HEK293 (cell line): ENCODE results near the gene PRAF2.

Source experiments
- CTCF ChIA-PET: fragments of 350-600 bp; formaldehyde crosslinking; extraction: SDS; loops from one replicate; lab custom pipeline; 2021; ENCODE audit warnings: antibody characterized with exemption; lab: Yijun Ruan, JAX
- POLR2A ChIA-PET: fragments of 300-600 bp; formaldehyde crosslinking; extraction: SDS; loops from one replicate; lab custom pipeline; 2020; ENCODE audit warnings: antibody characterized with exemption, inconsistent platforms; lab: Yijun Ruan, JAX
- H3K27ac ChIP-seq: fragments of 200-500 bp; sonication (Bioruptor generic); 2 replicates; pipeline ENCODE4 v1.5.1; 2014; ENCODE audit warnings: low read depth, low read length, control low read depth, inconsistent platforms; ENCODE audit errors: extremely low read depth
- H3K36me3 ChIP-seq, 2 experiments: fragments of 200-500 bp in 1 of 2; sonication (Bioruptor generic) in 1 of 2; 1 replicate in 1 of 2; 2 replicates in 1 of 2; pipeline ENCODE4 v1.5.1; 2014 to 2017; ENCODE audit warnings: inconsistent platforms in 2 of 2, low read length in 2 of 2; ENCODE audit not compliant: control insufficient read depth in 2 of 2, insufficient read depth in 1 of 2
- H3K4me1 ChIP-seq: fragments of 200-500 bp; sonication (Bioruptor generic); 2 replicates; pipeline ENCODE4 v1.5.1; 2014; ENCODE audit warnings: mild to moderate bottlenecking, low read length, inconsistent platforms; ENCODE audit not compliant: control insufficient read depth, insufficient read depth
- H3K4me3 ChIP-seq: 2 replicates; pipeline ENCODE4 v1.5.1; 2011; ENCODE audit warnings: low read depth, mild to moderate bottlenecking, control low read depth, low read length, moderate library complexity
- H3K9me3 ChIP-seq: fragments of 200-500 bp; sonication (Bioruptor generic); 2 replicates; pipeline ENCODE4 v1.5.1; 2014; ENCODE audit warnings: low read depth, low read length, inconsistent platforms; ENCODE audit not compliant: control insufficient read depth, insufficient read depth
- BCL11A ChIP-seq: fragments of 450-650 bp; formaldehyde crosslinking; IDR thresholded peaks from 2 replicates; pipeline ENCODE4 v1.5.1; 2016; ENCODE audit warnings: low read depth, missing biosample characterization, missing genetic modification characterization
- BCL11B ChIP-seq: fragments of 450-650 bp; formaldehyde crosslinking; IDR thresholded peaks from 2 replicates; pipeline ENCODE4 v1.5.1; 2016; ENCODE audit warnings: low read depth, missing biosample characterization, missing genetic modification characterization
- FEZF1 ChIP-seq: fragments of 450-650 bp; formaldehyde crosslinking; IDR thresholded peaks from 2 replicates; pipeline ENCODE4 v1.5.1; 2016; ENCODE audit warnings: missing biosample characterization, missing genetic modification characterization
- HOXD13 ChIP-seq: sonication (generic); formaldehyde crosslinking; IDR thresholded peaks from 2 replicates; pipeline ENCODE4 v1.8.0; 2022; ENCODE audit warnings: missing genetic modification reagents, borderline replicate concordance
- KLF9 ChIP-seq: fragments of 450-650 bp; formaldehyde crosslinking; IDR thresholded peaks from 2 replicates; pipeline ENCODE4 v1.5.1; 2016; ENCODE audit warnings: missing biosample characterization, missing genetic modification characterization, low read depth
- SETDB1 ChIP-seq: IDR thresholded peaks from one replicate; pipeline ENCODE4 v1.6.1; 2017; ENCODE audit warnings: mild to moderate bottlenecking, low read length, moderate library complexity, mixed read lengths; ENCODE audit not compliant: insufficient read length
- TRIM28 ChIP-seq: IDR thresholded peaks from 2 replicates; pipeline ENCODE4 v1.6.1; 2011; ENCODE audit warnings: low read length, control low read depth, borderline replicate concordance
- YY2 ChIP-seq: fragments of 450-650 bp; formaldehyde crosslinking; IDR thresholded peaks from 2 replicates; pipeline ENCODE4 v1.5.1; 2016; ENCODE audit warnings: missing biosample characterization, missing genetic modification characterization
- ZBTB20 ChIP-seq: fragments of 450-650 bp; formaldehyde crosslinking; IDR thresholded peaks from 2 replicates; pipeline ENCODE4 v1.5.1; 2016; ENCODE audit warnings: missing biosample characterization, missing genetic modification characterization
- ZEB2 ChIP-seq: fragments of 450-650 bp; formaldehyde crosslinking; IDR thresholded peaks from 2 replicates; pipeline ENCODE4 v1.5.1; 2016; ENCODE audit warnings: missing biosample characterization, missing genetic modification characterization
- ZFHX2 ChIP-seq: fragments of 450-650 bp; formaldehyde crosslinking; conservative IDR thresholded peaks from 2 replicates; pipeline ENCODE4 v1.5.1; 2016; ENCODE audit warnings: missing biosample characterization, missing genetic modification characterization
- ZNF146 ChIP-seq: fragments of 450-650 bp; formaldehyde crosslinking; IDR thresholded peaks from 2 replicates; pipeline ENCODE4 v1.5.1; 2016; ENCODE audit warnings: missing biosample characterization, missing genetic modification characterization
- ZNF174 ChIP-seq: fragments of 450-650 bp; formaldehyde crosslinking; IDR thresholded peaks from 2 replicates; pipeline ENCODE4 v1.5.0; 2017; ENCODE audit warnings: missing biosample characterization, mild to moderate bottlenecking, missing genetic modification characterization
- ZNF366 ChIP-seq: fragments of 450-650 bp; formaldehyde crosslinking; conservative IDR thresholded peaks from 2 replicates; pipeline ENCODE4 v1.5.1; 2016; ENCODE audit warnings: missing biosample characterization, missing genetic modification characterization
- ZNF416 ChIP-seq: fragments of 450-650 bp; formaldehyde crosslinking; IDR thresholded peaks from 2 replicates; pipeline ENCODE4 v1.5.1; 2016; ENCODE audit warnings: missing biosample characterization, missing genetic modification characterization
- ZNF561 ChIP-seq: fragments of 450-650 bp; IDR thresholded peaks from 2 replicates; pipeline ENCODE4 v1.5.1; 2018; ENCODE audit warnings: missing biosample characterization, missing genetic modification characterization, borderline replicate concordance
- ZNF600 ChIP-seq: fragments of 450-650 bp; formaldehyde crosslinking; IDR thresholded peaks from 2 replicates; pipeline ENCODE4 v1.5.1; 2016; ENCODE audit warnings: missing biosample characterization, missing genetic modification characterization
- ZXDB ChIP-seq: fragments of 450-650 bp; formaldehyde crosslinking; IDR thresholded peaks from 2 replicates; pipeline ENCODE4 v1.5.1; 2016; ENCODE audit warnings: missing biosample characterization, missing genetic modification characterization
- TF ChIP-seq, protein P1 (sequence below): fragments of 450-650 bp; formaldehyde crosslinking; IDR thresholded peaks from 2 replicates; pipeline ENCODE4 v1.5.1; 2016; ENCODE audit warnings: missing biosample characterization, missing genetic modification characterization
- TF ChIP-seq, protein P2 (sequence below): fragments of 450-650 bp; formaldehyde crosslinking; IDR thresholded peaks from 2 replicates; pipeline ENCODE4 v1.5.1; 2016; ENCODE audit warnings: missing biosample characterization, missing genetic modification characterization
- TF ChIP-seq, protein P3 (sequence below): fragments of 450-650 bp; formaldehyde crosslinking; conservative IDR thresholded peaks from 2 replicates; pipeline ENCODE4 v1.5.1; 2016; ENCODE audit warnings: low read depth, missing biosample characterization, missing genetic modification characterization

PRAF2 gene

DNA sequence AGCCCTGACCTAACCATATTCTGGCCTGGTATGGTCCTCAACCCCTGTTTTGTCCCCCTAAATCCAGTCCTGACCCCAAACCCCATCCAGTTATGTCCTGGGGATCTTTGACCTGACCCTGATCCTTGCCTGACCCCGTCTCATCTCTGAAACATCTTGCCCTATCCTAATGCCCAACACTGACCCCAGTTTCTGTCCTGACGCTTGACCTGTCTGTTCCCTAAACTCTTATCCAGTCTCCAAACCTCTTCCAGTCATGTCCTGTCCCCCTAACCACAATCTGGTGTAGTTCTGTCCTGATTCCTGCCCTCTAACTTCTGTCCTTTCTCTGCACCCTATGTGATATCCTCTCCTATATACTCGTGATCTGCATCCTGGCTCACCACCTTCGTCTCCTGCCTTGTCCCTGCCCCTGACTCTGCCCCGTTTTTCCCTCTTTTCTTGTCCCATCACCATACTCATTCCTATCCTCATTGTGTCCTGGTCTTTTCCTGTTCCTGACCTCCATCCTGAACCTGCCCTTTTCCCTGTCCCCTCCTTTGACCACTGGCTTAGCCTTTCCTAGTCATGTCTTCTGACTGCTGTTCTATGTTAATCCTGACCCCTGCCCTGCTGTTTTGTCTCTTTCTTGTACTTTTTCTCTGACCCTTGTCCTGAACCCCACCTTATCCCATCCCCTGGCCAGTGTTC is 19.6 kb downstream of the PRAF2 start:
- H3K4me1 ChIP-seq = no peaks in the 10 kb centered on the region
- CTCF ChIA-PET = no interaction called here
- H3K36me3 ChIP-seq = no peaks in the 10 kb centered on the region
- peak overlapping the region; percentile 59 for H3K4me3 ChIP-seq
- POLR2A ChIA-PET = no interaction called here
- no peak overlapping the region for H3K27ac ChIP-seq
- TF ChIP-seq FEZF1 = peak; percentile 4; the same call in 1 of the 2 replicates
- no peak for TF ChIP-seq ZNF561 (tag by site-specific recombination)
- TF ChIP-seq, protein P1, sequence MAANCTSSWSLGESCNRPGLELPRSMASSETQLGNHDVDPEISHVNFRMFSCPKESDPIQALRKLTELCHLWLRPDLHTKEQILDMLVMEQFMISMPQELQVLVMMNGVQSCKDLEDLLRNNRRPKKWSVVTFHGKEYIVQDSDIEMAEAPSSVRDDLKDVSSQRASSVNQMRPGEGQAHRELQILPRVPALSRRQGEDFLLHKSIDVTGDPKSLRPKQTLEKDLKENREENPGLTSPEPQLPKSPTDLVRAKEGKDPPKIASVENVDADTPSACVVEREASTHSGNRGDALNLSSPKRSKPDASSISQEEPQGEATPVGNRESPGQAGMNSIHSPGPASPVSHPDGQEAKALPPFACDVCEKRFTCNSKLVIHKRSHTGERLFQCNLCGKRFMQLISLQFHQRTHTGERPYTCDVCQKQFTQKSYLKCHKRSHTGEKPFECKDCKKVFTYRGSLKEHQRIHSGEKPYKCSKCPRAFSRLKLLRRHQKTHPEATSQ (tag by site-specific recombination) = peak; percentile 23; the same call in 1 of the 2 replicates
- TF ChIP-seq ZEB2 (tag by site-specific recombination) = peak; percentile 21; the same call in 1 of the 2 replicates
- no peak for TF ChIP-seq ZNF416
- TF ChIP-seq, protein P2, sequence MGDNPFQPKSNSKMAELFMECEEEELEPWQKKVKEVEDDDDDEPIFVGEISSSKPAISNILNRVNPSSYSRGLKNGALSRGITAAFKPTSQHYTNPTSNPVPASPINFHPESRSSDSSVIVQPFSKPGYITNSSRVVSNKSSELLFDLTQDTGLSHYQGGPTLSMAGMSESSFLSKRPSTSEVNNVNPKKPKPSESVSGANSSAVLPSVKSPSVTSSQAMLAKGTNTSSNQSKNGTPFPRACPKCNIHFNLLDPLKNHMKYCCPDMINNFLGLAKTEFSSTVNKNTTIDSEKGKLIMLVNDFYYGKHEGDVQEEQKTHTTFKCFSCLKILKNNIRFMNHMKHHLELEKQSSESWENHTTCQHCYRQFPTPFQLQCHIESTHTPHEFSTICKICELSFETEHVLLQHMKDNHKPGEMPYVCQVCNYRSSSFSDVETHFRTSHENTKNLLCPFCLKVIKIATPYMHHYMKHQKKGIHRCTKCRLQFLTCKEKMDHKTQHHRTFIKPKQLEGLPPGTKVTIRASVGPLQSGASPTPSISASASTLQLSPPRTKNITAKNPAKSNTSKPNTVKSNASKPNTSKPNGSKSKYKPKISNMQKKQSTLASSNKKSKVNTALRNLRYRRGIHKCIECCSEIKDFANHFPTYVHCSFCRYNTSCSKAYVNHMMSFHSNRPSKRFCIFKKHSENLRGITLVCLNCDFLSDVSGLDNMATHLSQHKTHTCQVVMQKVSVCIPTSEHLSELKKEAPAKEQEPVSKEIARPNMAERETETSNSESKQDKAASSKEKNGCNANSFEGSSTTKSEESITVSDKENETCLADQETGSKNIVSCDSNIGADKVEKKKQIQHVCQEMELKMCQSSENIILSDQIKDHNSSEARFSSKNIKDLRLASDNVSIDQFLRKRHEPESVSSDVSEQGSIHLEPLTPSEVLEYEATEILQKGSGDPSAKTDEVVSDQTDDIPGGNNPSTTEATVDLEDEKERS = no peak
- no peak for TF ChIP-seq ZFHX2 (tag by site-specific recombination)
- no peak for TF ChIP-seq YY2 (tag by site-specific recombination)
- peak; percentile 76 for TF ChIP-seq SETDB1
- TF ChIP-seq ZNF600 = peak; percentile 83
- TF ChIP-seq BCL11A (tag by site-specific recombination) = peak; percentile 95; the same call in 1 of the 2 replicates
- peak; percentile 2; the same call in 1 of the 2 replicates for TF ChIP-seq ZNF146 (tag by site-specific recombination)
- peak; percentile 7; the same call in 1 of the 2 replicates for TF ChIP-seq ZBTB20
- peak; percentile 41; the same call in 1 of the 2 replicates for TF ChIP-seq ZXDB (tag by site-specific recombination)
- no peak for TF ChIP-seq ZNF174
- TF ChIP-seq ZNF366 (tag by site-specific recombination) = peak; percentile 38
- TF ChIP-seq TRIM28 = no peak; the same call in 1 of the 2 replicates
- no peaks in the 10 kb centered on the region for H3K9me3 ChIP-seq

DNA sequence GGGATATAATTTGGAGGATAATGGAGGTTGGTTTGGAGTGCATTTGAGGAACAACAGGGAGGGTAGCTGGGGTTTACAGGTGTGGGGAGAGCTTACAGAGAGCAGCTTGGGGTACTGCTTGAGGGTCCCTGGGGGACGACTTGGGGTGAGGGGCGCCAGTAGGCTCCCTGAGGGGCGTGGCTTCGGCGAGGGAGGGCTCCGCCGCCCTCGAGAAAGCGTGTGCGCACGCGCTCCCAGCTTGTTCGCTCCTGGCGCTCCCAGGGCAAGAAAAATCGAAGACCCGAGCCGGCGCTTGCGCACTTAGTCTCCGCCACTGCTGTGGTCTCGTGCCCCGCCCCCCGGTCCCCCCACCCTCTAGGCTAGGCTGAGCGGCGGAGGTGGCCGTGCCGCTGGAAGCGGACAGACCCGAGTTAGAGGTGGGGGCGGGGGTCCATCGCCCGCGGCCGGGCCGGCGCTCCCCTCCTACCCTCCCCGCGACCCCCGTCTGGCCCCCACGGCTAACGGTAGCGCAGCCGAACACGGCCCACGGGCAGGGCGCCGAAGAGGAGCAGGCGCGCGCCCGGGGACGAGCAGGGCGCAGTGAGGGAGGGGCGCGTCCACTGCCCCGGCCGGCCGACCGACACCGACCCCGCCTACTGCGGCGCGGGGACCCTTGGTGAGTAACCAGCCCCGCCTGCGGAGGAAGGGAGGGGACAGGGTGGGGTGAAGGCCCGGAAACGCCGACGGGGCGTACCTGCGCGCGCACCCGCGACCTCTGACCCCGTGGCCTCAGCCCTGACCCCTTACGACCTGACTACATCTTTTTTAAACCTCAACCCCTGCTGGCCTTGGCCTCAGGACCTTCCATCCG is 20.4 kb downstream of the PRAF2 start:
- no peak overlapping the region for H3K27ac ChIP-seq
- ChIA-PET POLR2A (interaction anchor here (0.7 to 1.3 kb wide), 5 partner anchors 11 to 138 kb away, joined by 3 to 11 read pairs (median 4); partner anchors contain the start of genes GRIPAP1, PRAF2 and TFE3), CTCF (no interaction called here)
- TF ChIP-seq HOXD13 (CRISPR knock-in tag) (no peak), BCL11B (tag by site-specific recombination) (peak; percentile 99), KLF9 (peak; percentile 79), ZBTB20 (peak; percentile 77)
- TF ChIP-seq, protein P3, sequence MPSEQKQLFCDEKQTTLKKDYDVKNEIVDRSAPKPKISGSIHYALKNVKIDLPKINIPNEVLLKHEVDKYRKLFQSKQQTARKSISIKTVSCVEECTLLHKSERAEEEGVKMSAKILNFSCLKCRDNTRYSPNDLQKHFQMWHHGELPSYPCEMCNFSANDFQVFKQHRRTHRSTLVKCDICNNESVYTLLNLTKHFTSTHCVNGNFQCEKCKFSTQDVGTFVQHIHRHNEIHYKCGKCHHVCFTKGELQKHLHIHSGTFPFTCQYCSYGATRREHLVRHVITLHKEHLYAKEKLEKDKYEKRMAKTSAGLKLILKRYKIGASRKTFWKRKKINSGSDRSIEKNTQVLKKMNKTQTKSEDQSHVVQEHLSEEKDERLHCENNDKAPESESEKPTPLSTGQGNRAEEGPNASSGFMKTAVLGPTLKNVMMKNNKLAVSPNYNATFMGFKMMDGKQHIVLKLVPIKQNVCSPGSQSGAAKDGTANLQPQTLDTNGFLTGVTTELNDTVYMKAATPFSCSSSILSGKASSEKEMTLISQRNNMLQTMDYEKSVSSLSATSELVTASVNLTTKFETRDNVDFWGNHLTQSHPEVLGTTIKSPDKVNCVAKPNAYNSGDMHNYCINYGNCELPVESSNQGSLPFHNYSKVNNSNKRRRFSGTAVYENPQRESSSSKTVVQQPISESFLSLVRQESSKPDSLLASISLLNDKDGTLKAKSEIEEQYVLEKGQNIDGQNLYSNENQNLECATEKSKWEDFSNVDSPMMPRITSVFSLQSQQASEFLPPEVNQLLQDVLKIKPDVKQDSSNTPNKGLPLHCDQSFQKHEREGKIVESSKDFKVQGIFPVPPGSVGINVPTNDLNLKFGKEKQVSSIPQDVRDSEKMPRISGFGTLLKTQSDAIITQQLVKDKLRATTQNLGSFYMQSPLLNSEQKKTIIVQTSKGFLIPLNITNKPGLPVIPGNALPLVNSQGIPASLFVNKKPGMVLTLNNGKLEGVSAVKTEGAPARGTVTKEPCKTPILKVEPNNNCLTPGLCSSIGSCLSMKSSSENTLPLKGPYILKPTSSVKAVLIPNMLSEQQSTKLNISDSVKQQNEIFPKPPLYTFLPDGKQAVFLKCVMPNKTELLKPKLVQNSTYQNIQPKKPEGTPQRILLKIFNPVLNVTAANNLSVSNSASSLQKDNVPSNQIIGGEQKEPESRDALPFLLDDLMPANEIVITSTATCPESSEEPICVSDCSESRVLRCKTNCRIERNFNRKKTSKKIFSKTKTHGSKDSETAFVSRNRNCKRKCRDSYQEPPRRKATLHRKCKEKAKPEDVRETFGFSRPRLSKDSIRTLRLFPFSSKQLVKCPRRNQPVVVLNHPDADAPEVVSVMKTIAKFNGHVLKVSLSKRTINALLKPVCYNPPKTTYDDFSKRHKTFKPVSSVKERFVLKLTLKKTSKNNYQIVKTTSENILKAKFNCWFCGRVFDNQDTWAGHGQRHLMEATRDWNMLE (tag by site-specific recombination) = no peak

More for the DNA sequence above, 20.4 kb downstream of the PRAF2 start:
- Histone ChIP-seq H3K36me3 (no peaks in the 10 kb centered on the region), H3K4me1 (no peaks in the 10 kb centered on the region), H3K4me3 (peak overlapping the region; percentile 59), H3K9me3 (no peaks in the 10 kb centered on the region)
